ENCODE results near the gene GALNT16. TPM values are rescaled to one million over a fixed set of nuclear protein-coding genes. Genes with fewer than 3 reads are reported as not detected.

The GALNT16 gene
- total RNA-seq, 1 experiment from 2014 or later = 2.0 TPM

Other genes with a start within 250 kb of the GALNT16 start
- 29.6 and 31.9 TPM in 2 replicates for gene DCAF5, start 107.0 kb upstream of the GALNT16 start, total RNA-seq (2014; rRNA removed; shearing (Covaris generic))
- 23.2 and 27.6 TPM in 2 replicates for gene EXD2, start 68.7 kb upstream of the GALNT16 start, total RNA-seq (2014; rRNA removed; shearing (Covaris generic))
- 207 and 394 TPM in 2 replicates for gene ERH, start 138.1 kb downstream of the GALNT16 start, total RNA-seq (2014; rRNA removed; shearing (Covaris generic))
- gene SLC39A9, start 138.5 kb downstream of the GALNT16 start, total RNA-seq (2014; rRNA removed; shearing (Covaris generic)) = 53.1 and 55.5 TPM in 2 replicates
- 0.10 and 0.37 TPM in 2 replicates for gene PLEKHD1, start 224.6 kb downstream of the GALNT16 start, total RNA-seq (2014; rRNA removed; shearing (Covaris generic))